ENCODE measurements around the gene SH3BGRL3.
A peak's percentile ranks its signal among the peaks of the same experiment; 100 is the strongest.
"Not testable (repeated sequence)": the region's sequence is repeated elsewhere in the genome, so short reads cannot be mapped to it uniquely, and the experiment has no call there.

The SH3BGRL3 gene

DNA sequence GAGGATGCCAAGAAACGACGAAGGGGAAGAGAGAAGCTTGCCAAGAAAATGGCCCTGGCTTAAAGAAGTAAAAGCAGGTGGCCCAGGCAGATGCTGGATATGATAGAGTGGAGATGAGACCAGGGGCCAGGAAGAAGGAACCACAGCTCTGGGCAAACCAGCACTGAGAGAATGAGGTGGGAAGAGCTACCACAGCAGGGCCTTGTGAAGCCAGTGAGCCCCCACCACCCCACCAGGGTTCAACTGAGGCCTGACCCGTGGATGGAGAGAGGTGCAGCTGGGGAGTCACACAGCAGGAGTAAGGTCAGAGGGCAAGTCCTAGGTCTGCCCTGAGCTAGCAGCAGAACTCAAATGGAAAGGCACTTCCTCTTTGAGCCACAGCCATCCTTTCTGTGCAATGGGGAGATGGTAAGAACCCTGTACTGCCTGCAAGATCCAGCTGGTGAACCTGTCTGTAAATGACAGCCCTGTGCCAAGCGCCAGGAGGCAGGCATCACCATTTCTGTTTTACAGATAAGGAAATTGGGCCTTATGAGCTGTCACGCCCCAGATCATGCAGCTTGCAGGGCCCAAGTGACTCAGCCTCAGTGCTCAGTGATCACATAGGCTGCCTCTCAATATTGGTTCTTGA, 8.5 kb downstream of the SH3BGRL3 start:
- ChIA-PET CTCF (interaction anchor here (1.0 to 1.4 kb wide), 3 partner anchors 10 to 103 kb away, joined by 3 to 5 read pairs (median 4); no protein-coding TSS in a partner anchor), POLR2A (ENCODE audit: low non-redundant PET) (no interaction called here)
- peak overlapping the region; percentile 56 for H3K27ac ChIP-seq
- DNase-seq (ENCODE audit: low spot score): no peak
- TF ChIP-seq, protein P1, sequence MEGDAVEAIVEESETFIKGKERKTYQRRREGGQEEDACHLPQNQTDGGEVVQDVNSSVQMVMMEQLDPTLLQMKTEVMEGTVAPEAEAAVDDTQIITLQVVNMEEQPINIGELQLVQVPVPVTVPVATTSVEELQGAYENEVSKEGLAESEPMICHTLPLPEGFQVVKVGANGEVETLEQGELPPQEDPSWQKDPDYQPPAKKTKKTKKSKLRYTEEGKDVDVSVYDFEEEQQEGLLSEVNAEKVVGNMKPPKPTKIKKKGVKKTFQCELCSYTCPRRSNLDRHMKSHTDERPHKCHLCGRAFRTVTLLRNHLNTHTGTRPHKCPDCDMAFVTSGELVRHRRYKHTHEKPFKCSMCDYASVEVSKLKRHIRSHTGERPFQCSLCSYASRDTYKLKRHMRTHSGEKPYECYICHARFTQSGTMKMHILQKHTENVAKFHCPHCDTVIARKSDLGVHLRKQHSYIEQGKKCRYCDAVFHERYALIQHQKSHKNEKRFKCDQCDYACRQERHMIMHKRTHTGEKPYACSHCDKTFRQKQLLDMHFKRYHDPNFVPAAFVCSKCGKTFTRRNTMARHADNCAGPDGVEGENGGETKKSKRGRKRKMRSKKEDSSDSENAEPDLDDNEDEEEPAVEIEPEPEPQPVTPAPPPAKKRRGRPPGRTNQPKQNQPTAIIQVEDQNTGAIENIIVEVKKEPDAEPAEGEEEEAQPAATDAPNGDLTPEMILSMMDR (conservative IDR thresholded peaks at IDR 0.05; ENCODE audit: low read depth): no peak

DNA sequence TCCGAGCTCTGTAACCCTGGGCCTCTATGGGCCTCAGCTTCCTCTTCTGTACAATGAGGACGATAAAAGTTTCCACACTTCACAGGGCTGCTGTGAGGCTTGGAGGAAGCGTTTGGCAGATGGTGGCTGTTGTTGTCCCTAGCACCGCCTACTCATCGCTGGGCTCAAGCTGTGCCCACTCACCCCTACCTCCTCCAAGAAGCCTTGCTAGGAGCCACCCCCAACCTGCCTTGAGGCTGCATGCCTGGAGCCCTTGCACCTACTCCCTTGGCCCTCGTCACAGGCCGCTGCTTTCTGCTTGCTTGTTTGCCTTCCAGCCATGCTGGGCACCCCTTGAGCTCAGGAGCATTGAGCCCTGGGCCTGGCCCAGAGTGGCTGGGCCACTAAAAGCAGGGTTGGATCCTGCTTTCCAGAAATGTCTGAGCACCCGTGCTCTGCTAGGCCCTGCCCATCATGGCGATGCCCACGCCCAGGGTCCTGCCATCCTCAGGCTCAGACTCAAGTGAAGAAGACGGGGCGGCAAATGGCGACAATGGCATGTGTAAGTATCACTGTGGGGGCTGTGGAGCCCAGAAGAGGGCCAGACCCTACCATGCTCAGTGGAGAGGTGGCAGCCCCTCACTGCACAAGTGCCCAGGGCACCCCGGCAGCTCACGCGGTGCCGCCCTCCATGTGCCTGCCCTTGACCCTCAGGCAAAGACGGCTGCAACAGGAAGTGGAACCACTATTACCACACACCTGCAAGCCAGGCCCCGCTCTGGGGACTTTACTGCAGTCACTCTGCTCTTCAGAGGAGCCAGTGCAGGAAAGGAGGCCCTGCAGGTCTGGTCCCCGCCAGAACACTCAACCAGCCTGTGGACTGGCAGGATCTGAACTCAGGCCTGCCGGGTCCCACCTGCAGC, 9.5 kb downstream of the SH3BGRL3 start:
- POLR2A ChIA-PET (ENCODE audit: low non-redundant PET): no interaction called here
- H3K27ac ChIP-seq: peak overlapping the region; percentile 56
- CTCF ChIA-PET: interaction anchor here (0.8 to 1.4 kb wide), 4 partner anchors 11 to 102 kb away, joined by 3 to 5 read pairs (median 4); no protein-coding TSS in a partner anchor
- TF ChIP-seq, protein P1 (conservative IDR thresholded peaks at IDR 0.05; ENCODE audit: low read depth): no peak
- DNase-seq (ENCODE audit: low spot score): no peak

DNA sequence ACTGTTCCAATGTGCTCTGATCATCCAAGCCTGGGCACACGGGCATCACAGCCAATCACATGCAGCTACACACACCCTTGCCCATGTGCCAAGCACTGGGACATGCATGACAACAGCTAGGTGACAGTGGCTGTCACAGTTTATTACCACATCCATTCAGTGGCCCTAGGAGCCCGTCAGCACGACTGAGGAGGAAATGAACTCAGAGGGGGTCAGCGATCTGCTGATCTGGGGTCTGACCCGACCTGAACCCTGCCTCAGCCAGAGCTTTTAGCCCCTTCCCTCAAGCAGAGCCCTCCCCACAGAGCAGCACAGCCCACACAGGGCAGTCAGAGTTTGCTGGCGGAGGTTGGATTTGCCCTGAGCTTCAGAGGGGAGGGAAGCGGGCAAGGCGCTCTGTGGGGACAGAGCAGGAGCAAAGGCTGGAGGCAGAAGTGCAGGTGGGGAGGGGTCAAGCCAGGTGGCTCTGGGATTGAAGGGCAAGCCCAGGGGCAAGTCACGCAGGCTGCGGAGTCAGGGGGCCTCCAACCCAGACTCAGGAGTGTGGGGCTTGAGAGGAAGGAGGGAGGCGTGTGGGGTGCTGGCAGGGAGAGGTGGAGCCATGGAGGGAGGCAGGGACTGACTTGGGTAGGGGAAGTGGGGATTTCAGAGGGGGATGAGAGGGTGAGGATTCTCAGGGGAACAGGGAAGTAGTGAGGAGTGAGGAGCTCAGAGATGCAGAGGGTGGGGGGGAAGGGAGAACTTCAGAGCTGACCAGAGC, 10.4 kb downstream of the SH3BGRL3 start:
- peak overlapping the region; percentile 56 for H3K27ac ChIP-seq
- TF ChIP-seq, protein P1 (conservative IDR thresholded peaks at IDR 0.05; ENCODE audit: low read depth): no peak
- ChIA-PET POLR2A (ENCODE audit: low non-redundant PET) (no interaction called here), CTCF (interaction anchor here (0.8 kb wide), 1 partner anchor 101 kb away, joined by 3 read pairs; no protein-coding TSS in a partner anchor)
- DNase-seq (ENCODE audit: low spot score): no peak

DNA sequence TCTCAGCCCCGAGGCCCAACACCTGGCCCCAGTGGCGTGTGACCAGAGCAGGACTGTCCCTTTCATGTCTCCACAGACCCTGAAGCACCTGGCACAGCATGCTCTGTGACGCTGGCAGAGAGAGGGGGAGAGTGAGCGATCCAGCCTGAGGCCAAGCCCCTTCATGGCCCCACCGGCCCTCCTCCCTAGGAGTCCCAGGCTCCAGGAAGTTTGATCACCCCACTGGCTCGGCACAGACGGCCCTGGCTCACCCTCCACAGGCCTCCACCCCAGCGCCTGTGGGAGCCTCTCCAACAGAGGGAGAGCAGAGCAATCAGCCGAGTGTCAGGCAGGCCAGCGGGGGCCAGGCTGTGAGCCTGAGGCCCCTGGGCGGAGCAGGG, 11.0 kb downstream of the SH3BGRL3 start:
- TF ChIP-seq, protein P1 (conservative IDR thresholded peaks at IDR 0.05; ENCODE audit: low read depth): no peak
- POLR2A ChIA-PET (ENCODE audit: low non-redundant PET): no interaction called here
- no peak for DNase-seq (ENCODE audit: low spot score)
- peak overlapping the region; percentile 56 for H3K27ac ChIP-seq
- CTCF ChIA-PET: no interaction called here

DNA sequence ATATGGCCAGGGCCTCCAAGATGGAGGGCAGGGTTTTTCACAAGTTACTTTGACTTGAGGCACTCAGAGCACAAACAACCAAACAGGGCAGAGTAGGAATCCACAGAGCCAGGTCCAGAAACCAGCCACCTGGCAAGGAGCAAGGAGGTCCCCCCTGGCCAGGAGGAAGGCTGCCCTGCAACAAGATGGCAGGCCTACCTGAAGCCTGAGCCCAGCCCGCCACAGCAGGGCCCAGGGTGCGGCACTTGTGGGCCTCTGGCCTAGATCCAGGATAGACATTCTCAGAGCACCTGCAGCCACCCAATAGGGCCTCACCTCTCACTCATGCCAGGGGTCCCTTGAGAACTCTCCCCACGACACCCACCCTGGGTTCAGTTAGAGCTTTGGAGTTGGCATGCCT, 11.5 kb downstream of the SH3BGRL3 start:
- peak overlapping the region; percentile 56; the same call in 1 of the 2 replicates for H3K27ac ChIP-seq
- TF ChIP-seq, protein P1 (conservative IDR thresholded peaks at IDR 0.05; ENCODE audit: low read depth): no peak
- CTCF ChIA-PET: no interaction called here
- POLR2A ChIA-PET (ENCODE audit: low non-redundant PET): no interaction called here
- no peak for DNase-seq (ENCODE audit: low spot score)

DNA sequence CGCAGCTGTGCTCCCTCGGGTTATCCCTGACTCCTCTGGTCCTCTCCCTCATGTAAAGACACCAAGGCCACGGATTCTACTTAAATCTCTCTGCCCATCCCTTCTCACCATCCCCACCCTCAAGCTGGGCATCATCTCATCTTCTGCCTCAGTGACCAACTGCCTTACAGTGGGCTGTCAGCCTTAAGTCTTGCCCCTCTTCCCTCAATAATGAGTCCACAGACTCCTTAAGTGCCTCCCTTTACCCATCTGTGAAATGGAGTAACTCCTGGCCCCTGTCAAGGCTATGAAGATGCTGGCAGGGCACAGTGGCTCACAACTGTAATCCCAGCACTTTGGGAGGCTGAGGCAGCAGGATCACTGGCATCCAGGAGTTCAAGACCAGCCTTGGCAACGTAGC, 12.1 kb downstream of the SH3BGRL3 start:
- TF ChIP-seq, protein P1 (conservative IDR thresholded peaks at IDR 0.05; ENCODE audit: low read depth): no peak
- H3K27ac ChIP-seq: peak overlapping the region; percentile 56; the same call in 1 of the 2 replicates
- CTCF ChIA-PET: no interaction called here
- POLR2A ChIA-PET (ENCODE audit: low non-redundant PET): no interaction called here
- DNase-seq (ENCODE audit: low spot score): no peak

DNA sequence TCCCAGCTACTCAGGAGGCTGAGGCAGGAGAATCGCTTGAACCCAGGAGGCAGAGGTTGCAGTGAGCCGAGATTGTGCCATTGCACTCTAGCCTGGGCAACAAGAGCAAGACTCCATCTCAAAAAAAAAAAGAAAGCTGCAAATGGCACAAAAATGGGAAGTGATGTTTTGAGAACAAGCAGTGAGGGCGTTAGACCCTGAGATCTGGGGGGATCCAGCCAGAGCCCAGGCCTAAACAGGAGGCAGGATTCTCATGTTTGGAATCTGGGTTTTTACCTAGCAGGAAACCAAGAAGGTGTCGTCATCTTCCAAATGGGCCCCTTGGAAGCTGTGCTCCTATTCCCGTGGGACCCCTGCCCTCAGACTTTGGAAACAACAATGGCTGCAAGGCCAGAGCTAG, 12.8 kb downstream of the SH3BGRL3 start:
- H3K27ac ChIP-seq; POLR2A ChIA-PET (ENCODE audit: low non-redundant PET); DNase-seq (ENCODE audit: low spot score); CTCF ChIA-PET: not testable (repeated sequence)

All from RWPE1 (cell line).